ENCODE measurements around the gene LBR. TPM values are rescaled to one million over a fixed set of nuclear protein-coding genes. Genes with fewer than 3 reads are reported as not detected.

LBR gene
- total RNA-seq, 1 donor from 2014 or later, result 93.9 TPM

DNA sequence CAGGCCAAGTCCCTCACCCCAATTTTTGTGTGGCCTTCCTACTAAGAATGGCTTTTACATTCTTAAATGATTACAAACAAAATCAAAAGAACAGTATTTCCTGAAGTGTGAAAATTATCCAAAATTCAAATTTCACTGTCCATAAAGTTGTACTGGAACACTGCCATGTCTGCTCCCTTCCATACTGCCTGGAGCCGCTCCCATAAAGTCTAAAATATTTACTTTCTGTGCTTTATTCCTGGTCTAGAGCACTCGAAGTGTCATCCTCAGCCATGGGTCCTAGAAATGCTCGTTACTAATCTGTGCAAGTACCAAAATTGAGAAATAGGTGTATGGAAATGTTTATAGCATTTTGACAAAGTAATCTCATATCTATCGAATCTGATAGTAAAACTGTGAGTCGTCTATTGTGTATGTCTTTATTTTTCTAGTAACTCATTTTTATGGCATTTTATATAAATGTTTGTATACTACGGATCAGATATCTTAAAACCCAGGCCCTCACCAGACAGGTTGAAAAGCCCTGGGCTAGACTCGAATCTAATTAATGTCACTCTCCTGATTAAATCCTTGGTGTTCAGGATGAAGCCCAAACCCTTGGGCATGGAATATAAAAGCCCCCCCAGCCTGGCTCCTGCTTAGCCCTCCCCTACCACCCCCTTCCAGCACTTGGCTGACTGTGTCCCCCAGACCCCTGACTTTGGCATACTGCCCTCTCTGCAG lies 4.9 kb downstream of the LBR start:
- no peak for DNase-seq
- Mint-ChIP-seq H3K4me1 (ENCODE audit: low read depth, unreplicated experiment) (peaks cover 43% of the 10 kb centered on the region), H3K9me3 (ENCODE audit: unreplicated experiment) (peaks cover 9% of the 10 kb centered on the region), H3K27me3 (ENCODE audit: unreplicated experiment) (peaks cover 7% of the 10 kb centered on the region), H3K36me3 (ENCODE audit: unreplicated experiment) (no peaks in the 10 kb centered on the region), H3K27ac (ENCODE audit: unreplicated experiment) (no peak overlapping the region), H3K4me3 (ENCODE audit: unreplicated experiment) (peak overlapping the region; percentile 30)
- no peak for TF ChIP-seq CTCF (IDR thresholded peaks at IDR 0.05; ENCODE audit: partially characterized antibody, unreplicated experiment)

GRCh38 chr1:225422031-225422605 lies 5.7 kb downstream of the LBR start:
- Mint-ChIP-seq H3K4me1 (ENCODE audit: low read depth, unreplicated experiment) (peaks cover 43% of the 10 kb centered on the region), H3K9me3 (ENCODE audit: unreplicated experiment) (peaks cover 8% of the 10 kb centered on the region), H3K36me3 (ENCODE audit: unreplicated experiment) (no peaks in the 10 kb centered on the region), H3K4me3 (ENCODE audit: unreplicated experiment) (no peak overlapping the region), H3K27ac (ENCODE audit: unreplicated experiment) (peak overlapping the region; percentile 7), H3K27me3 (ENCODE audit: unreplicated experiment) (peaks cover 6% of the 10 kb centered on the region)
- no peak for DNase-seq
- no peak for TF ChIP-seq CTCF (IDR thresholded peaks at IDR 0.05; ENCODE audit: partially characterized antibody, unreplicated experiment)

- no peaks in the 10 kb centered on the region for H3K36me3 Mint-ChIP-seq (ENCODE audit: unreplicated experiment)
- peaks cover 5% of the 10 kb centered on the region for H3K27me3 Mint-ChIP-seq (ENCODE audit: unreplicated experiment)
- DNase-seq, result no peak
Observed at GRCh38 chr1:225418598-225418997, 9.2 kb downstream of the LBR start.

GRCh38 chr1:225418059-225418458 lies 9.8 kb downstream of the LBR start:
- H3K36me3 Mint-ChIP-seq (ENCODE audit: unreplicated experiment), result no peaks in the 10 kb centered on the region
- H3K27ac Mint-ChIP-seq (ENCODE audit: unreplicated experiment), result no peak overlapping the region
- TF ChIP-seq CTCF (IDR thresholded peaks at IDR 0.05; ENCODE audit: partially characterized antibody, unreplicated experiment), result no peak
- H3K4me3 Mint-ChIP-seq (ENCODE audit: unreplicated experiment), result no peak overlapping the region
- H3K27me3 Mint-ChIP-seq (ENCODE audit: unreplicated experiment), result peaks cover 5% of the 10 kb centered on the region
- H3K4me1 Mint-ChIP-seq (ENCODE audit: low read depth, unreplicated experiment), result peaks cover 16% of the 10 kb centered on the region
- H3K9me3 Mint-ChIP-seq (ENCODE audit: unreplicated experiment), result no peaks in the 10 kb centered on the region
- DNase-seq, result no peak

More at GRCh38 chr1:225418598-225418997, 9.2 kb downstream of the LBR start:
- no peaks in the 10 kb centered on the region for H3K9me3 Mint-ChIP-seq (ENCODE audit: unreplicated experiment)
- peaks cover 21% of the 10 kb centered on the region for H3K4me1 Mint-ChIP-seq (ENCODE audit: low read depth, unreplicated experiment)
- no peak overlapping the region for H3K4me3 Mint-ChIP-seq (ENCODE audit: unreplicated experiment)
- H3K27ac Mint-ChIP-seq (ENCODE audit: unreplicated experiment), result no peak overlapping the region
- no peak for TF ChIP-seq CTCF (IDR thresholded peaks at IDR 0.05; ENCODE audit: partially characterized antibody, unreplicated experiment)
